ENCODE measurements around the gene LYZL1.
"Not testable (repeated sequence)": the region's sequence is repeated elsewhere in the genome, so short reads cannot be mapped to it uniquely, and the experiment has no call there.

LYZL1 gene

DNA sequence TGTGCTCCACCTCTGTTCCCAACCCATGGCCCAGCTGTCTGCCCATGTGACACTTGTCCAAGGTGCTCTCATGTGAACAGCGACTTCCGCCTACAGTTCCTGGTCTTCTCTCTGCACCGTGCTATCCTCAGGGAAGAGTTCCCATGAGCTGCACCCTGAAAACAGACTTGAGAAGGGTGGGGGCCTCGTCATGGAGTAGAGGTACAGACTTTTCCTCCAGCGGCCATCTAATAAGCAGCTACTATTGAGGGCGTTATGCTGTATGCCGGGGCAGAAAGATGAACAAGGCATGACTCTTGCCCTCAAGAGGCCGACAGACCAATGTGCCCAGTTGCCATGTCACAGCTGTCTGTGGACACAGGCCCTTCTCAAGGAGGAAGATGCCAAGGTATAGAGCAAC lies 25.4 kb upstream of the LYZL1 start:
- no peak for DNase-seq (ENCODE audit: low read depth in 3 of 3)

DNA sequence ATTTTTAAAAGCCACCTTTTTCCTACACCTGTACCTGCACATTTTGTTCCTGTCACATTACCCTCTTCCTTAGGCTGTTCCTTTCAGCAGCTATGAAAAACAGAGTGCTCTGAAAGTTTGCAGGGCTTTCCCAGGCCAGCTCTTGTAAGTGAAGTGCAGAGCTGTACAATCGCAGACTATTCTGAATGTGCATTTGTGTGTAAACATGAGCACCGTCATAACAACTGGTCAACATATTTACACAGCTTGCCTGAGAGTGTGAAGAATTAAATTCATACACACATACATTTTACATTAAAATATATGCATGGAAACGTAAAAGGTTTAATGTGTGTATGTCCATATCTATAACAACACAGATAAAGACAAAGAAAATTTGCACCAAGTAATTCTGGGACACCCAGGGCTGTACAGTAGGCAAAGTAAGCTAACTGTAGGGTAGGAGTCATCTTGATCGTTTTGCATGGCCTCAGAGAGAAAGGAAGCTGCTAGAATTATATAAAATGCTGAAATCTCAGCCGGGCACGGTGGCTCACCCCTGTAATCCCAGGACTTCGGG lies 23.6 kb upstream of the LYZL1 start:
- DNase-seq (ENCODE audit: low read depth in 3 of 3) = no peak

DNA sequence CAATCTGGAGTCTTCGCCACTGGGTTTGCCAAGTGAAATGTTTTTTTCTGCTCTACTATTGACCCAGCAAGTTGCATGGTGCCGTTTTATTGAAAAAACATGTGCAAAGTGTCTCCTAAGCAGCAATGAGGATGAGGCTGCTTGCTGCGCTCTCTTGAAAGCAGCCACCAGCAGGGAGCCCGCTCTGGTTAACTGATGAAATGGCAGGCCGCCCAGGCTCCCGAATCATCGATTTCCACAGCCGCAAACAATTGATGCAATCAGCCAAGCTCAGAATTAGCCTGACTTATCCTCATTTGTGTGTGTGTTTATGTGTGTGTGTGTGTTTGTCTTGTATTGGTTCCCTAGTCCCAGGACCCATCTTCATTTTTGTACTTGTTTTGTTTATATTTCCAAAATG lies 22.2 kb upstream of the LYZL1 start:
- no peak for DNase-seq (ENCODE audit: low read depth in 3 of 3)

DNA sequence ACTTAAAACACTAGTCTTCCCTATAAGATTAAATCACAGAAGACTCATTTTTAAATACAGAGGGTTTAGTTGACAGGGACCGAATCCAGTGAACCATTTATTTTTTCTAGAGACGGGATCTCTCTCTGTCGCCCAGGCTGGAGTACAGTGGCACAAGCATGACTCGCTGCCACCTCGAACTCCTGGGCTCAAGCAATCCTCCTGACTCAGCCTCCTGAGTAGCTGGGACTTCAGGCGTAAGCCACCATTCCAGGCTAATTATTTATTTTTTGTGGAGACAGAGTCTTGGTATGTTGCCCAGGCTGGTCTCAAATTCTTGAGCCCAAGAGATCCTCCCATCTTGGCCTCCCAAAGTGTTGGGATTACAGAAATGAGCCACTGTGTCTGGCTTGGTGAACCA lies 20.9 kb upstream of the LYZL1 start:
- no peak for DNase-seq (ENCODE audit: low read depth in 3 of 3)

DNA sequence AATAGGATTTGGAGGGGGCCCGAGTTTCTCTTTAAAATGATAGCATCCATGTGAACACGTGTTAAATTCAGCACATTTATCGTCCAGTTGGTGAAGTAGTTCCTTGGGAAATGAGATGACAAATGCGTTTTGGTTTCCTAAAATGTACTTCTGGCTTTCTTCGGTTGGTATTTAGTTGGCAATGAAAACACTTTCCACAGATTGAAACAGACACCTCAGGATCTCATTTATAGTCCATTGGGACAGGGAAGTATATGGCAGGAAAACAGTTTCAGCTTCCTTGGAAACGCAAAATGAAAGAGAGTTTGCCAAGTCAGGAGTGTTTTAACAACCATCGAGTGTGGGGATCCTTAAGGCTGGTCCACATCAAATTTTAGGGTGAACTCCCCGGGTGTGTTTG lies 19.4 kb upstream of the LYZL1 start:
- DNase-seq (ENCODE audit: low read depth in 3 of 3) = no peak

DNA sequence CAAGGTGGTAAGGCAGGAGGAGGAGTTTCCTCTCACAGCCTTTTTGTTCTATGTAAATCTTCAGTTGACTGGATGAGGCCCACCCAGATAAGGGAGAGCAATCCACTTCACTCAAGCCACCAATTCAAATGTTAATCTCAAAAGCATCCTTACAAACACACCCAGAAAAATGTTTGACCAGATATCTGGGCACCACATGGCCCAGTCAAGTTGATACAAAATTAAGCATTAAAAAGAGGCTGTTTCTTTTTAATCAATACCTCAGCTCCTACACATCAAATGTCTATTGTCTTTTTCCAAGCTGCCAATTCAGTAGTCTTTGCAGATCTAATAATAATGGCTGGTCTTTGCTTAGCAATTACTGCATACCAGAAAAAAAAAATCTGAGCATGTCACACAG lies 18.0 kb upstream of the LYZL1 start:
- no peak for DNase-seq (ENCODE audit: low read depth in 3 of 3)

DNA sequence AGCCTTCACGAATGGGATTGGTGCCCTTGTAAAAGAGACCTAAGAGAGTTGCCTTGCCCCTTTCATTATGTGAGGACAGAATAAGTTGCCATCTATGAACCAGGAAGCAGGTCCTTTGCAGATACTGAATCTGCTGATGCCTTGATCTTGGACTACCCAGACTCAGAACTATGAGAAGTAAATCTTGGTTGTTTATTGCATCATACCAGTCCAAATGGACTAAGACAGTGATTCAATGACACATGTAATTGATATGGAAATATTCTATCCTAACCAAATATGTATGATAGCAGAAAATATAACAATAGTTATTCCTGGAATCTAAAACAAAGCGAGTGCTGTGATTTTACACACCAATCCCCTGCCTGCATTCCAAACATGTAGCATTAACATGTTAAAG lies 17.0 kb upstream of the LYZL1 start:
- DNase-seq (ENCODE audit: low read depth in 3 of 3) = no peak

DNA sequence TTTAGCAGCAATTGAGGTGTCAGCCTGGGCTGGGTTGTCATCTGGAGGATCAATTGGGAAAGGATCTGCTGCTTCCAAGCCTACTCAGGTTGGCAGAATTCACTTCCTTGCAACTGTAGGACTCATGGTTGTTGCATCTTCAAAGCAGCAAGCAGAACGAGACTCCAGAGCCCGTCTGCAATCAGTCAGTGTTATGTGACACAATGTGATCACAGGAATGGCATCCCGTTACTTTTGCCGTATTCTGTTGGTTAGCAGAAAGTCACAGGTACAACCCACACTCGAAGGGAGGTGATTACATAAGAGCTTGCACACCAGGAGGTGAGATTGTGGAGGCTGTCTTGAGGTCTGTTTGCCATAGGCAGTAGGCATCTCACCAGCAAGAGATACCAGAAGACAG lies 15.4 kb upstream of the LYZL1 start:
- DNase-seq (ENCODE audit: low read depth in 3 of 3) = no peak

DNA sequence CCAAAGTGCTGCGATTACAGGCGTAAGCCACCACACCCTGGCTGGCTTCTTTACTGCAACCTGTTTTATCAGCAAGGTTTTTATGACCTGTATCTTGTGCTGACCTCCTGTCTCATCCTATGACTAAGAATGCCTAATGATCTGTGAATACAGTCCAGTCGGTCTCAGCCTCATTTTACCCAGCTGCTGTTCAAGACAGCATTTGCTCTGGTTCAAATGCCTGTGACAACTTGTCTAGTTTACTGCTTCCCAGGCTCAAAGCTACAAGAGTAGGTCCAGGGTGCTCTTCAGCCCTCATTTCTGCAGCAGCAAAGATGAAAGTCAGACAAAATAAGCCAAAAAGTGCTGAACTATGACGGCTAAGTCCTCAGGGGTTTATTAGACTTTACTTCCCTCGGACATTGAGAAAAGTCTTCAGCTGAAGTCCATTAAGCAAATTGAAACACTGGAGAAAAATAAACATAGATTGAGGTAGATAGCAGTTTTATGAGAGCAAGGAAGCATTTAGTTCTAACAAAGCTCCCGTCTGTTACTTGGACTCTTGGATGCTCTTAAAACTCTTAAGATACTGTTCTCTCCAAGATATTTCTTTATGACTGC lies 12.5 kb upstream of the LYZL1 start:
- DNase-seq (ENCODE audit: low read depth in 3 of 3) = no peak

DNA sequence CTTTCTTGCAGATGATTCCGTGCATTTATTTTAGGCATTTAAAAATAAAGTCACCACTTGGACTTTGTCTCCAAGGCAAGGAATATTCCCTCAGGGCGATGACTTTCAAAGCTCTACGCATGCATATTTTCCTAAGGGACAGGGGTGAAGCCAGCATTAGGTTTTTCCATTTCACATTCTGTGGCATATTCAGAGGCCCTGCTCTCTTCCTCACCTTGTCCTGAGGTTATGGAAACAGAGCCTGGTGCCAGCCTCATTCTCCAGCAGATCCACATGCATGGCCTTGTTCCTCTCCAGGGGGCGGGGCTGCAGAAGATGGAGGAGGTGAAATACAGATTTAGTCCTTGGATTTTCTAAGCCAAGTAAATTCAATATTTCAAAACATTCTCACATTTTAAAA lies 11.6 kb upstream of the LYZL1 start:
- DNase-seq (ENCODE audit: low read depth in 3 of 3) = no peak

DNA sequence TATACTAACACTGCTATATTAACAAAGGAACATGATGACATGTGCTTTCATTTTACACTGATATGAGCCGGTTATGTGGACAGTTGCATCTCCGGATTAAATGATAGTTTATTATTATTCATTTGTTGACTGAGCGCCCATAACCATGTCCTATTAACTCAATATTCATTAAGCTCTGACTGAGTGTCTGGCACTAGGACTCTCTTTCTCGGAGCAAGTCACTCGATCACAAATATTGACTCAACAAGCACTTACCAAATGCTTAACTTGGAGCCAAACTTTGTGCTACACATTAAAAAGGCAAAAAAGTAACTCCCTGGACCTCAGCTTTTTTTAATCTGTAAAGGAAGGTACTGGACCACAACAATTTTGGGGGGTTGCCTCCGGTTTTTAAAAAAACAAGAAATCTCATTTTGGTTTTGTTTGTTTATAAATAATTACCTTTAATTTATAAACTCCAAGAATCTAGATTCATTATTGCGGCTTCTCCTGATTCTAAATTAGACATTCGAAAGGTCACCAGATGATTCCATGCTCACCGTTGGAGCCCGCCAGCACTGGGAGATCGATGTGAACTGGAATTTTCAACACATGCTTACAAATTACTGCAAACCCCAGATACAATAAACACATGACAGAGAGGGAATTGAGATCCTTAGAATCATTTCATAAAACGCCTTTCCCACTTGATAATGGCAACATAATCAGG lies 8.9 kb upstream of the LYZL1 start:
- no peak for DNase-seq (ENCODE audit: low read depth in 3 of 3)

DNA sequence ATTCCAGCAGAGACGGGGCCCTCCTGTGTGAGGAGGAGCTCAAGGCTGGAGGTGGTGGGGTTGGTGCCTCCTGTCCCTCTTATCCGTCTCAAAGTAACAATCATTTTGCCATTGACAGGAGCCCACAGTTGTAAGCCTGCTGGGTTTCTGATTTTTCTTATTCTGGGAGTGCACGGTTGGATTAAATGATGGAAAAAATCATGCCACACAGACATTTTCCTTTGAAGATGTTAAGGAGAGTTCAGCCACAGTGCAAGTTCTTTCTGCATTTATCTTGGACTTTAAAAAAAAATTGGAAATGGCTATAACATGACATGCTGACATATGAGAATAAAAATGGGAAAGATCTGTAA lies 8.4 kb upstream of the LYZL1 start:
- no peak for DNase-seq (ENCODE audit: low read depth in 3 of 3)

DNA sequence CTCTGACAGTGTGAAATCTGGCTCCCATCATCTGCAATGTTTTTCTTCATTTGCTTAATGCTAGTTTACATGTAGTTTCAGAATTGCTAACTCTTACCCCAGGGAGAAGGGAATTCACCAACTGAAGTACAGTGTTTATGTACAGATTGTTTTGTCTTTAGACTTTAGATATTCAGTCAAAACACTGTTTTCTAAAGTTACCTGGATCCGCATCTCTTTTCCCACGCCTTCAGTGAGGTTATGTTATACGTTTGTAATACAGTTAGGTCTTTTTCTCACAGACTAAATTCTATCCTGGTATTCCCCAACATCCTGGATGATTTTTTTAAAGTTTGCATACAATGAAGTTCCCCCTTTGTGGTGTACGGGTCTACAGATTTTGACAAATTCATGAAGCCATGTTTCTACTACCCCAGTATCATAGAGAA lies 3.2 kb upstream of the LYZL1 start:
- no peak for DNase-seq (ENCODE audit: low read depth in 3 of 3)

DNA sequence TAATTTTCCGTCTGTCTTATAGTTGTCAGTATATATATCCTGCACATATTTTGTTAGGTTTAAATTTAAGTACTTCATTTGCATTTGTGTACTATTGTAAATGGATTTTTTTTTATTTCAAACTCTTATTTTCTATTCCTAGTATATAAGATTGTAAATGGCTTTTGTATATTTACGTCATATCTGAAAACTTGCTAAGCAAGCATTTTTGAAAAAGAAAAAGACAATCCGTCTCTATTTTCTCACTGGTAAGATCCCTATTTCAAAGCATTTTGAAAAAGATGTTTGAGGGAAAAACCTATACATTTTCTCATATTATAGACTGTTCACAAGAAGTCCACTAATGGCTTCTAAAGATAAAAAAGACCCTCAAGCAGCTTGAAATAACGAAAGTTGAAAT lies 1.2 kb upstream of the LYZL1 start:
- no peak for DNase-seq (ENCODE audit: low read depth in 3 of 3)

DNA sequence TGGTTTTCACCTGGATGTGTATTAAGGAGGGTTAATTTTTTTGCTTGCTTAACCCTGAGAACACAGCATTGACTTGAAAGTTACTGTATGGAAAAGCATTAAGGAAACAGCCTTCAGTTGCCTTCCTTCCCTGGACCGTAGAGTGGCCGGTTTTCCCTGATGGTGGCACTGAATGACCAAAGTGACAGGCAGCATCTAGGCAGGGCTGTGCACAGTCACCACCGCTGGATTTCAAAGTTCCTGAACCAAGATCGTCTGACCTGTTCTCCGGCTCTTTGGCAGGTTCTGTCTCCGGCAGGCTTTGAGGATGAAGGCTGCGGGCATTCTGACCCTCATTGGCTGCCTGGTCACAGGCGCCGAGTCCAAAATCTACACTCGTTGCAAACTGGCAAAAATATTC lies 2.7 kb downstream of the LYZL1 start:
- DNase-seq (ENCODE audit: low read depth in 3 of 3) = not testable (repeated sequence)

DNA sequence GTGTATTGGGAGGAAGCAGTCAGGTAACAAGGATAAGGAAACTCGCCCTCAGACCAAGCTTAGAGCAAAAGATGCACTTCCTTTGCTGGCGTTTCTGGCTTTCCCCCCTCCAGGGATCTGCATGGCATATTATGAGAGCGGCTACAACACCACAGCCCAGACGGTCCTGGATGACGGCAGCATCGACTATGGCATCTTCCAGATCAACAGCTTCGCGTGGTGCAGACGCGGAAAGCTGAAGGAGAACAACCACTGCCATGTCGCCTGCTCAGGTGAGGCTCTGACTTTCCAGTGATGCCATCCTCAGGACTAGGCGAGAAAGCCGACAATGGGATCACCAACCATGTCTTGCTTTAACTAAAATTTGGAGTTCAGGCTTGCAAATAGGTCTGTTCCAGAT lies 3.5 kb downstream of the LYZL1 start:
- not testable (repeated sequence) for DNase-seq (ENCODE audit: low read depth in 3 of 3)

DNA sequence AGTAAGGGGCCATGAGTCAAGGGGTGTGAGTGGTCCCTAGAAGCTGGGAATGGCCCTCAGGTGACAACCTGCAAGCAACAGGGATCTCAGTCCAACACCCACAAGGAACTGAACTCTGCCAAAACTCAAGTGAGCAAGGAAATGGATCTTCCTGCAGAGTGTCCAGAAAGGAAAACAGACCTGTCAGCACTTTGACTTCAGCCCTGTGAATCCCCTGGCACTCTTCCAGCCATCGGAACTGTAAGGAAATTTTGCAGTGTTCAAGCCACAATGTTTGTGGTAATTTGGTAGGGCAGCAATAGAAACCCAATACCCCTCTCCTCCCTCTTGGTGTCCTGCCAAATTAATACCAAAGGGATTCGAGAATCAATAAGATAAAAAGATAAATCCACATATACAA lies 6.9 kb downstream of the LYZL1 start:
- DNase-seq (ENCODE audit: low read depth in 3 of 3) = no peak

DNA sequence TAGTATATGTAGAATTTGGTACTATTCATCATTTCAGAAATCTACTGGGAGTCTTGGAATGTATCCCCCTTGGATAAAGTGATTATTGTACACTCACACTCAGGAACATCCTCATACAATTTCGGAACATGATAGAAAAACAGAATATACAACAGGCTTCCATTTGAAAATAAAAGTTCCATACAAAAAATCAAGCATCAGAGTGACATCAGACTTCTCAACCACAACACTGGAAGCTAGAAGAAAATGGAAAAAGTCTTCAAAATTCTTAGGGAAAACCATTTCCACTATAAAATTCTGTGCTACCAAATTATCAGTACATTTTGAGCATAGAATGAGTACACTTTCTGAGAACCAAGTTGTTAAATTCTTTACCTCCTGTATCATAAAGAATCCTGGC lies 8.8 kb downstream of the LYZL1 start:
- no peak for DNase-seq (ENCODE audit: low read depth in 3 of 3)

DNA sequence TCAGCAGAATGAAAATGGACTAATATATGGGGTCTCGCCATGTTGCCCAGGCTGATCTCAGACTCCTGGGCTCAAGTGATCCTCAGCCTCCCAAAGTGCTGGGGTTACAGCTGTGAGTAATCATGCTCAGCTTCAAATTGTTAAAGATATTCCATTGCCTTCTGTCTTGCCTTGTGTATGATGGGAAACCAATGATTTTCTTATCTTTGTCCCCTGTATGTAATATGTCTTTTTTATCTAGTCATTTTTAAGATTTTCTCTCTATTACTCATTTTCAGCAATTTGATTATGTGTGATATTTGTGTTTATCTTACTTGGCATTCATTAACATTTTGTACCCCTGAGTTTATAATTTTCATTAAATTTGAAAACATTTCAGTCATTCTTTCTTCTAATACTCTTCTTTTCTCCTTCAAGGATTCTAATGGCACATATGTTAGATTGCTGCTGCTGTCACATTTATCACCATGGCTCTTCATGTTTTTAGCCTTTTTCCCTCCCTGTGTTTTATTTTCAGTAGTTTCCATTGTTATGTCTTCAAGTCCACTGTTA lies 12.6 kb downstream of the LYZL1 start:
- no peak for DNase-seq (ENCODE audit: low read depth in 3 of 3)

DNA sequence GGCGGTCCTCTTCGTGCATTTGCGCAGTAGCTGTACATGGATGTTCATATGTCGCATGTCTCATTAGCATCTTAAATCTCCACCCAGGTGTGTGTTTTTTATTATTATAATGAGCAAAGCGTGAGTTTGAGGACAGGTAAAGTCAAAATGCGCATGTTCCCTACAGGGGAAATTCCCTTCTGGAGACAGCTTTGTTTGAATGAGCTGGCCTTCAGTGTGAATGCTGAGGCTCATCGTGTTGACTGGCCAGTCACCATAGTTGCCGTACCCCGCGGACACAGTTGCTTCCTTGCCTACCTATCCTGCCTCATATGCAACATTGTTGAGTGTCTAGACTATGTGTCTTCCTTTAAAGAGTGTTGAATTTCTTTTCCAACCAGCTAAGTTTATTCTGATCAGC lies 13.6 kb downstream of the LYZL1 start:
- DNase-seq (ENCODE audit: low read depth in 3 of 3) = no peak

DNA sequence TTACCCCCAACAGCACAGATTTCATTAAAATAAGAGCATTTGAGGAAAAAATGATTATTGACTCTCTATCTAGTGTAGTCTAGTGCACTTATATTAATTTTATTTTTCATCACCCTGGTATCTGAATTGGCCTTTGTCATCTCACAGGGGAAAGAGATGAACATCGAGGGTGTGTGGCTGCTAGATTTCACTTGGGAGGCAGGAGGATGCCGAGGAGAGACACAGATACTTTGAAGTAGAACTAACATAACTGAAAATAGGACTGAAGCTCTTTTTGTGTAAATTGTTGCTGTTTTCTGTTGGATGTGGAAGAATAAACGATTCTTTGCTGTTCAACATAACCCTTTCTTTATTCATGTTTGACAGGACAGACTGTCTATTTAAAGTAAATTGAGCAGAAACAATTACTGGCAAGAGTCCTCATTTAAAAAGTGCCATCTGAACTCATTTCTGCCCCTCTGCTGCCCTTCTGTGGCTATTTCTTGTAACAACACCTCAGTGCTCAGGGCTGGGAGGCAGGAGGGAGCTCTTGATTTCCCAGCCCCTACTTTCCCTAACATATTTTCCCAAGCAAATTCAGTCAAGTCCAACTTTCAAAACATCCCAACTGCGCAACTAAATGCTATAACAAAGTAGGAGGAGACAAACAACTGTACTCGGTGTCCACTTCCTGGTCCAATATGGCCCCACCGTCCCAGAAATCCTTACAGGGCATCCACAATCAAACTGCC lies 15.6 kb downstream of the LYZL1 start:
- DNase-seq (ENCODE audit: low read depth in 3 of 3) = no peak

DNA sequence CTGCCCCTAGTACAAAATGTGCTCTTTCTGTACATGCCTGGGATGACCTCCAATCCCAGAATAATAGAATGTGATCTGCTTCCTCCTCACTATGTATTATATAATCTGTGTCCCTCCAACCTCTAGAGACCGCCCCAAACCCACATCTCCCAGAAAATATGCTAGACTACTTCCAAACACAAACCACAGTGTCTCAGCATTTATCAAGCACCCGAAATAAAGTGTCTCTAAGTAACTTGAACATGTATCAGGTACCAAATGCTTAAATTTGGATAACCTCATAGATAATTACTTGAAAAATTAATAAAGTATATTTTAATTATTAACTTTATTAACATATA lies 16.1 kb downstream of the LYZL1 start:
- DNase-seq (ENCODE audit: low read depth in 3 of 3) = no peak

DNA sequence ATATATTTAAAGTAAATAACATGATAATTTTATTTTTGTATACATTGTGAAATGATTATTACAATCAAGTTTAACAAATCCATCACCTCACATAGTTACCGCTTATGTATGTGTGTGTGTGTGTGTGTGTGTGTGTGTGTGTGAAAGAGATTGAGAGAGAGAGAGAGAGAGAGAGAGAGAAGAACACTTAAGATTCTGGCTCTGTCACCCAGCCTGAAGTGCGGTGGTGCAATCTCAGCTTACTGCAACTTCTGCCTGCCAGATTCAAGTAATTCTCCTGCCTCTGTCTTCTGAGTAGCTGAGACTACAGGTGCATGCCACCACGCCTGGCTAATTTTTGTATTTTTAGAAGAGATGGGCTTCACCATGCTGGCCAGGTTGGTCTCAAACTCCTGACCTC lies 17.8 kb downstream of the LYZL1 start:
- DNase-seq (ENCODE audit: low read depth in 3 of 3) = no peak
